K562 (cell line): ENCODE data around the gene TMEM59. TPM values are rescaled to one million over a fixed set of nuclear protein-coding genes. Genes with fewer than 3 reads are reported as not detected.

ENCODE experiments used
- CBFA2T2 ChIP-seq: fragments of 450-650 bp; conservative IDR thresholded peaks from 2 replicates; pipeline ENCODE4 v1.6.1; 2017; ENCODE audit warnings: mild to moderate bottlenecking
- CBX2 ChIP-seq: fragments of 200-600 bp; sonication (generic); IDR thresholded peaks from one replicate; pipeline ENCODE4 v1.6.1; 2012; ENCODE audit warnings: mild to moderate bottlenecking, low read length, inconsistent platforms; ENCODE audit not compliant: insufficient read depth, poor library complexity, severe bottlenecking
- CBX8 ChIP-seq: fragments of 200-600 bp; sonication (generic); IDR thresholded peaks from 2 replicates; pipeline ENCODE4 v1.6.1; 2012; ENCODE audit warnings: borderline replicate concordance, mixed run types, low read depth, mild to moderate bottlenecking, moderate library complexity, mixed read lengths, low read length, control low read depth, inconsistent platforms; ENCODE audit not compliant: poor library complexity, severe bottlenecking; ENCODE audit errors: extremely low read depth
- CTBP1 ChIP-seq: fragments of 450-650 bp; IDR thresholded peaks from 2 replicates; pipeline ENCODE4 v1.6.1; 2016; ENCODE audit warnings: borderline replicate concordance
- E2F3 ChIP-seq: fragments of 250-450 bp; sonication (Bioruptor Pico); IDR thresholded peaks from 2 replicates; pipeline ENCODE4 v1.4.0; 2020; ENCODE audit warnings: mild to moderate bottlenecking
- FOXP1 ChIP-seq: sonication (generic); formaldehyde crosslinking; IDR thresholded peaks from 2 replicates; pipeline ENCODE4 v1.8.0; 2022; ENCODE audit warnings: mild to moderate bottlenecking, missing genetic modification reagents
- HBP1 ChIP-seq: fragments of 450-650 bp; formaldehyde crosslinking; IDR thresholded peaks from 2 replicates; pipeline ENCODE4 v1.4.0; 2022; ENCODE audit warnings: missing genetic modification characterization
- IFI16 ChIP-seq: fragments of 250-450 bp; sonication (Bioruptor Pico); IDR thresholded peaks from 2 replicates; pipeline ENCODE4 v2.1.2; 2022; ENCODE audit warnings: mild to moderate bottlenecking, inconsistent platforms
- LCOR ChIP-seq: sonication (generic); formaldehyde crosslinking; IDR thresholded peaks from 2 replicates; pipeline ENCODE4 v1.8.0; 2022; ENCODE audit warnings: mild to moderate bottlenecking, missing genetic modification reagents
- MAFK ChIP-seq: IDR thresholded peaks from 2 replicates; pipeline ENCODE4 v1.6.1; 2011; ENCODE audit warnings: low read length, improper control_type of control experiment
- NFXL1 ChIP-seq: fragments of 450-650 bp; formaldehyde crosslinking; IDR thresholded peaks from 2 replicates; pipeline ENCODE4 v1.4.0; 2021; ENCODE audit warnings: mild to moderate bottlenecking
- PTTG1 ChIP-seq: fragments of 450-650 bp; IDR thresholded peaks from 2 replicates; pipeline ENCODE4 v1.6.1; 2016; ENCODE audit warnings: low read depth, mild to moderate bottlenecking, missing genetic modification characterization, missing compliant biosample characterization
- RBM15 ChIP-seq: fragments of 200-400 bp; formaldehyde crosslinking; IDR thresholded peaks from 2 replicates; pipeline ENCODE4 v1.6.1; 2018; ENCODE audit warnings: mild to moderate bottlenecking, low read length, moderate library complexity; ENCODE audit not compliant: insufficient read depth
- SP1 ChIP-seq: sonication (generic); formaldehyde crosslinking; IDR thresholded peaks from 2 replicates; pipeline ENCODE4 v1.8.1; 2022; ENCODE audit warnings: mild to moderate bottlenecking, missing genetic modification reagents
- TAF9B ChIP-seq: fragments of 450-650 bp; IDR thresholded peaks from 2 replicates; pipeline ENCODE4 v1.6.1; 2018; ENCODE audit warnings: mild to moderate bottlenecking; ENCODE audit not compliant: partially characterized antibody
- ZBTB1 ChIP-seq: sonication (generic); formaldehyde crosslinking; IDR thresholded peaks from 2 replicates; pipeline ENCODE4 v1.8.1; 2023; ENCODE audit warnings: missing genetic modification reagents, low read depth, mild to moderate bottlenecking, borderline replicate concordance
- polyA plus RNA-seq, 8 experiments: library from polyadenylated mRNA; depleted of rRNA in 4 of 8; stranded (reverse) in 5 of 8; unstranded in 3 of 8; fragments of >200 nt; fragmentation: Nextera tagmentation in 2 of 8; fragmentation: Illumina TruSeq in 1 of 8; extraction: Ambion mirVana in 2 of 8; extraction: Trizol in 1 of 8; gene quantifications; 2 replicates each; pipeline versions ENCODE4 v1.2.1 to v1.2.3, GENCODE V29; 2011 to 2014; ENCODE audit warnings: inconsistent platforms in 1 of 8, missing spikeins in 1 of 8
- total RNA-seq, 7 experiments: library from RNA; depleted of rRNA in 6 of 7; stranded (reverse); fragments of >200 nt in 6 of 7; fragmentation: Illumina TruSeq in 2 of 7; extraction: Trizol in 2 of 7; gene quantifications; 2 replicates each; pipeline versions ENCODE4 v1.2.1 to v1.2.3, GENCODE V29; 2011 to 2021; ENCODE audit warnings: low replicate concordance in 1 of 7
- TF ChIP-seq, protein P1 (sequence below): fragments of 450-650 bp; IDR thresholded peaks from one replicate; pipeline ENCODE4 v1.6.1; 2018; ENCODE audit warnings: mild to moderate bottlenecking, moderate library complexity; ENCODE audit not compliant: partially characterized antibody
- TF ChIP-seq, protein P2 (sequence below): IDR thresholded peaks from 2 replicates; pipeline ENCODE4 v1.6.1; 2014; ENCODE audit warnings: antibody characterized with exemption
- TF ChIP-seq, protein P3 (sequence below): fragments of 450-650 bp; formaldehyde crosslinking; IDR thresholded peaks from 2 replicates; pipeline ENCODE4 v1.4.0; 2022; ENCODE audit warnings: mild to moderate bottlenecking, moderate library complexity
- TF ChIP-seq, protein P4 (sequence below), 3 experiments: fragments of 200-800 bp in 1 of 3; sonication (Bioruptor generic) in 1 of 3; sonication (generic) in 1 of 3; formaldehyde crosslinking in 1 of 3; IDR thresholded peaks; 2 replicates each; pipeline versions ENCODE4 v1.6.1 to v1.8.0; 2016 to 2022; ENCODE audit warnings: mild to moderate bottlenecking in 2 of 3, missing compliant biosample characterization in 2 of 3, missing genetic modification characterization in 2 of 3, missing genetic modification reagents in 1 of 3

TMEM59 gene
- total and polyA plus RNA-seq, 9 of the 15 experiments (the other 6 are each of a cell fraction or from before 2014, with no cell fraction given) = 93.1 to 316 (median 151) TPM

- TF ChIP-seq MAFK = no peak
- TF ChIP-seq RBM15 = no peak
- TF ChIP-seq TAF9B = peak; percentile 83
- TF ChIP-seq, protein P1, sequence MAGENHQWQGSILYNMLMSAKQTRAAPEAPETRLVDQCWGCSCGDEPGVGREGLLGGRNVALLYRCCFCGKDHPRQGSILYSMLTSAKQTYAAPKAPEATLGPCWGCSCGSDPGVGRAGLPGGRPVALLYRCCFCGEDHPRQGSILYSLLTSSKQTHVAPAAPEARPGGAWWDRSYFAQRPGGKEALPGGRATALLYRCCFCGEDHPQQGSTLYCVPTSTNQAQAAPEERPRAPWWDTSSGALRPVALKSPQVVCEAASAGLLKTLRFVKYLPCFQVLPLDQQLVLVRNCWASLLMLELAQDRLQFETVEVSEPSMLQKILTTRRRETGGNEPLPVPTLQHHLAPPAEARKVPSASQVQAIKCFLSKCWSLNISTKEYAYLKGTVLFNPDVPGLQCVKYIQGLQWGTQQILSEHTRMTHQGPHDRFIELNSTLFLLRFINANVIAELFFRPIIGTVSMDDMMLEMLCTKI = no peak
- TF ChIP-seq PTTG1 (tag) = no peak
- TF ChIP-seq CBX2 = no peak
- TF ChIP-seq IFI16 (CRISPR knock-in tag) = no peak
- TF ChIP-seq, protein P2, sequence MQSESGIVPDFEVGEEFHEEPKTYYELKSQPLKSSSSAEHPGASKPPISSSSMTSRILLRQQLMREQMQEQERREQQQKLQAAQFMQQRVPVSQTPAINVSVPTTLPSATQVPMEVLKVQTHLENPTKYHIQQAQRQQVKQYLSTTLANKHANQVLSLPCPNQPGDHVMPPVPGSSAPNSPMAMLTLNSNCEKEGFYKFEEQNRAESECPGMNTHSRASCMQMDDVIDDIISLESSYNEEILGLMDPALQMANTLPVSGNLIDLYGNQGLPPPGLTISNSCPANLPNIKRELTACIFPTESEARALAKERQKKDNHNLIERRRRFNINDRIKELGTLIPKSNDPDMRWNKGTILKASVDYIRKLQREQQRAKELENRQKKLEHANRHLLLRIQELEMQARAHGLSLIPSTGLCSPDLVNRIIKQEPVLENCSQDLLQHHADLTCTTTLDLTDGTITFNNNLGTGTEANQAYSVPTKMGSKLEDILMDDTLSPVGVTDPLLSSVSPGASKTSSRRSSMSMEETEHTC = peak; percentile 60; the same call in 1 of the 2 replicates
- no peak for TF ChIP-seq CBX8
- TF ChIP-seq, protein P3, sequence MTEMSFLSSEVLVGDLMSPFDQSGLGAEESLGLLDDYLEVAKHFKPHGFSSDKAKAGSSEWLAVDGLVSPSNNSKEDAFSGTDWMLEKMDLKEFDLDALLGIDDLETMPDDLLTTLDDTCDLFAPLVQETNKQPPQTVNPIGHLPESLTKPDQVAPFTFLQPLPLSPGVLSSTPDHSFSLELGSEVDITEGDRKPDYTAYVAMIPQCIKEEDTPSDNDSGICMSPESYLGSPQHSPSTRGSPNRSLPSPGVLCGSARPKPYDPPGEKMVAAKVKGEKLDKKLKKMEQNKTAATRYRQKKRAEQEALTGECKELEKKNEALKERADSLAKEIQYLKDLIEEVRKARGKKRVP (CRISPR knock-in tag) = peak; percentile 40; the same call in 1 of the 2 replicates
- peak; percentile 55; the same call in 1 of the 2 replicates for TF ChIP-seq E2F3 (CRISPR knock-in tag)
- TF ChIP-seq FOXP1 (CRISPR knock-in tag) = peak; percentile 86; the same call in 1 of the 2 replicates
- TF ChIP-seq CBFA2T2 = no peak
- no peak for TF ChIP-seq ZBTB1 (CRISPR knock-in tag)
- TF ChIP-seq SP1 = peak; percentile 89
- TF ChIP-seq LCOR (CRISPR knock-in tag) = peak; percentile 60; the same call in 1 of the 2 replicates
- no peak for TF ChIP-seq NFXL1
- TF ChIP-seq, protein P4, sequence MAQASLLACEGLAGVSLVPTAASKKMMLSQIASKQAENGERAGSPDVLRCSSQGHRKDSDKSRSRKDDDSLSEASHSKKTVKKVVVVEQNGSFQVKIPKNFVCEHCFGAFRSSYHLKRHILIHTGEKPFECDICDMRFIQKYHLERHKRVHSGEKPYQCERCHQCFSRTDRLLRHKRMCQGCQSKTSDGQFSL (CRISPR knock-in tag; IDR thresholded peaks at IDR 0.05) = 0 out of 2 replicates have a peak, but pooled peaks have one; percentile 13
- TF ChIP-seq, protein P4 (tag; IDR thresholded peaks at IDR 0.05) = no peak
- no peak for TF ChIP-seq HBP1 (CRISPR knock-in tag)
- TF ChIP-seq CTBP1 = peak; percentile 65
These were observed at the start of gene TMEM59, which contains the start of gene TCEANC2 (continued) for GRCh38 chr1:54052934-54053744.
